H1 (cell line): ENCODE data around the gene SCGB2B2. TPM values are rescaled to one million over a fixed set of nuclear protein-coding genes. Genes with fewer than 3 reads are reported as not detected.

ENCODE experiments used
- SIX5 ChIP-seq: IDR thresholded peaks from 2 replicates; pipeline ENCODE4 v1.6.1; 2011; ENCODE audit warnings: mild to moderate bottlenecking, low read depth, low read length
- polyA plus RNA-seq, 7 experiments: library from polyadenylated mRNA; depleted of rRNA in 3 of 7; stranded (reverse) in 5 of 7; unstranded in 2 of 7; fragments of >200 nt in 5 of 7; fragments of 200-250 nt in 2 of 7; gene quantifications; 1 replicate in 5 of 7; 2 replicates in 1 of 7; 4 replicates in 1 of 7; pipeline versions ENCODE4 v1.2.1 to v1.2.3, GENCODE V29; 2011 to 2013; ENCODE audit warnings: missing spikeins in 2 of 7, mixed read lengths in 2 of 7
- total RNA-seq: library from RNA; stranded (reverse); fragmentation: NEBNext Ultra II Directional; extraction: Animal tissue kit (Norgen Biotek cat#: 25700); gene quantifications from 2 replicates; pipeline ENCODE4 v1.2.1, GENCODE V29; 2021

The SCGB2B2 gene
- total and polyA plus RNA-seq, 2 of the 8 experiments (the other 6 are each of a cell fraction or from before 2014, with no cell fraction given), result 0.09 TPM; not detected in 1

DNA sequence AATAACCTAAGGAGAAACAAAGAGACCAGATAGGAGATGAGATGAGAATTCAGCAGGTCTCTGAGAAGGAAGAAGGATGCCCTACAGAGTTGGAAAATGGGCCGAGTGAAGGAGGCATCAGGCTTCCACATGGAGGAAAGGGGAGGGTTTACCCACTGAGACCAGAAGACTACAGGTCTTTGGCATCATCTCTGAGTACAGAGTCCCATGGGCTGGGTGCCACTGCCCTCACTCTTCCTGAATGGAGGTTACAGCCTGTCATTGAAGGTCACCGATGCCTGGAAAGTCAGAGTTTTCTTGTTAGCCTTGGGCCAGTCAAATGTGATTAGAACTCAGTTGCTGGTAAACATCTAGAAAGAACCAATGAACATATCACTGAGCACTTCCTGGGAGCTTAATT is 10.4 kb upstream of the SCGB2B2 start (continued):
- TF ChIP-seq SIX5, result no peak
